ENCODE data around the gene NELFB. TPM values are rescaled to one million over a fixed set of nuclear protein-coding genes. Genes with fewer than 3 reads are reported as not detected.
A peak's percentile ranks its signal among the peaks of the same experiment; 100 is the strongest.

NELFB gene
- total and polyA plus RNA-seq, 9 of the 15 experiments (the other 6 are each of a cell fraction or from before 2014, with no cell fraction given), result 0.24 to 84.0 (median 29.7) TPM

GRCh38 chr9:137281345-137282116, 26.4 kb downstream of the NELFB start:
- Histone ChIP-seq H3K4me1 (replicated peaks in 1 of 2; ENCODE audit: control insufficient read depth in 2 of 2, insufficient read depth in 2 of 2, low read length in 2 of 2) (peaks cover 8 to 54% of the 10 kb centered on the region in 2 experiments), H3K9ac (ENCODE audit: insufficient read depth in 1 of 2, low read depth in 2 of 2, low read length in 2 of 2) (peak overlapping the region in 1 of 2 experiments; percentile 58; a peak in 2 of 4 replicates)

More at GRCh38 chr9:137281345-137282116, 26.4 kb downstream of the NELFB start:
- WGBS (ENCODE audit: insufficient coverage, low coverage, missing lambda C conversion rate), result 96% methylated on average over 26 of the region's 39 CpGs
- no peak overlapping the region for H3K27ac ChIP-seq (ENCODE audit: extremely low read depth, low read depth, low read length)
- CTCF ChIA-PET (ENCODE audit: low intra/inter-chr PET ratio), result no interaction called here
- H3K4me3 ChIP-seq, result no peak overlapping the region
- no peak for DNase-seq (ENCODE audit: extremely low read depth in 1 of 4, low spot score in 3 of 4)
- no peaks in the 10 kb centered on the region for H4K20me1 ChIP-seq (replicated peaks; ENCODE audit: control insufficient read depth, insufficient read depth, low read length)
- no peaks in the 10 kb centered on the region for H3K9me1 ChIP-seq (ENCODE audit: control insufficient read depth, insufficient read depth, low read length)
- no peaks in the 10 kb centered on the region for H3K27me3 ChIP-seq (ENCODE audit: control insufficient read depth in 2 of 2, insufficient read depth in 2 of 2, low read length in 2 of 2)
- POLR2A ChIA-PET, result interaction anchor here (0.6 to 1.2 kb wide), 4 partner anchors 8 to 480 kb away, joined by 3 to 4 read pairs (median 4); no protein-coding TSS in a partner anchor
- no TSS peak for BruUV-seq (replicated peaks)
- no peak overlapping the region for H3K4me2 ChIP-seq (ENCODE audit: insufficient read depth, low read length)
- intact Hi-C loops (cut with micrococcal nuclease) (no loop called here), in situ Hi-C loops (cut with MboI) (no loop called here)
- no peak overlapping the region for H2AFZ ChIP-seq (ENCODE audit: low read depth, low read length)
- H3K9me3 ChIP-seq (replicated peaks; ENCODE audit: control insufficient read depth, insufficient read depth, low read depth, low read length), result no peaks in the 10 kb centered on the region
- TF ChIP-seq SIN3B (IDR thresholded peaks at IDR 0.05; ENCODE audit: low read depth) (no peak), NCOA1 (IDR thresholded peaks at IDR 0.05; ENCODE audit: low read depth) (no peak), RBFOX2 (IDR thresholded peaks at IDR 0.05; ENCODE audit: low read depth, low read length) (peak; percentile 64), ATF4 (CRISPR knock-in tag; IDR thresholded peaks at IDR 0.05) (no peak), ATF1 (CRISPR knock-in tag; IDR thresholded peaks at IDR 0.05) (no peak), ATF1 (tag; IDR thresholded peaks at IDR 0.05) (no peak), SAFB (IDR thresholded peaks at IDR 0.05; ENCODE audit: borderline replicate concordance, low read depth, low read length) (no peak), ZNF444 (CRISPR knock-in tag; IDR thresholded peaks at IDR 0.05) (no peak), MCM7 (IDR thresholded peaks at IDR 0.05) (no peak), CBX5 (IDR thresholded peaks at IDR 0.05; ENCODE audit: borderline replicate concordance, low read depth) (no peak), ESRRB (CRISPR knock-in tag; IDR thresholded peaks at IDR 0.05; ENCODE audit: borderline replicate concordance) (no peak), TAL1 (IDR thresholded peaks at IDR 0.05) (no peak), POLR2G (IDR thresholded peaks at IDR 0.05; ENCODE audit: low read depth, low read length) (peak; percentile 67; the same call in 1 of the 2 replicates), MCM5 (IDR thresholded peaks at IDR 0.05; ENCODE audit: low read depth) (no peak), BRCA1 (IDR thresholded peaks at IDR 0.05) (no peak), BRCA1 (CRISPR knock-in tag; IDR thresholded peaks at IDR 0.05) (no peak), RFX7 (CRISPR knock-in tag; IDR thresholded peaks at IDR 0.05) (no peak), ZNF133 (CRISPR knock-in tag; IDR thresholded peaks at IDR 0.05) (no peak)
- peaks cover 37% of the 10 kb centered on the region for H3K79me2 ChIP-seq (ENCODE audit: control insufficient read depth, insufficient read depth, low read length)
- no peak for FAIRE-seq
- peaks cover 44% of the 10 kb centered on the region; the same call in 1 of the 3 replicates for H3K36me3 ChIP-seq (ENCODE audit: control insufficient read depth, insufficient read depth, low read length)
- no peak for ATAC-seq
